Uterus (tissue), 2 donors: ENCODE measurements around the gene DDX56.

Source experiments
- POLR2A ChIP-seq, 2 donors: fragments of 450-650 bp; IDR thresholded peaks; one replicate each; pipeline ENCODE4 v1.6.1; 2016; ENCODE audit warnings: antibody characterized with exemption in 2 of 2, mild to moderate bottlenecking in 1 of 2, moderate library complexity in 1 of 2
- TF ChIP-seq, protein P1 (sequence below), 4 experiments: fragments of 200-600 bp in 2 of 4; fragments of 450-650 bp in 2 of 4; sonication (generic) in 2 of 4; IDR thresholded peaks; one replicate each; pipeline ENCODE4 v1.5.1; 2016 to 2019; ENCODE audit warnings: antibody characterized with exemption in 4 of 4, mild to moderate bottlenecking in 2 of 4, moderate library complexity in 1 of 4

DNA sequence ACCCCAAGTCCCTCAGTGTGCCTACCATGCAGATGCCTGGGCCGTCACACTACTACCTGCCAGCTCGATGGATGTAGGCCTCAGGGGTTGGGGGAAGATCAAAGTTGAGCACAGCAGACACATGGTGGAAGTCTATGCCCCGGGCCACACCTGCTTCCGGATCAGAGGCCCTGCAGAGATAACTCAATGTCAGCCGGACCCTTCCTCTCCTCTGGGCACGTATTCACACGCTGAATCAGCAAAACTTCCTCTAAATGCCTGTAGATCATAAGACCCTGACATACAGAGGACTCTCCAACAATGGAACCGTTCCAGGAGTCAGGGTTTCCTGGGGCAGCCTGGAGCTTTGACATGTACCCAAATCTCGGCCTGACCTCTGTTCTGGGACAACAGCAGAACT lies 3.7 kb downstream of the DDX56 start:
- TF ChIP-seq, protein P1, sequence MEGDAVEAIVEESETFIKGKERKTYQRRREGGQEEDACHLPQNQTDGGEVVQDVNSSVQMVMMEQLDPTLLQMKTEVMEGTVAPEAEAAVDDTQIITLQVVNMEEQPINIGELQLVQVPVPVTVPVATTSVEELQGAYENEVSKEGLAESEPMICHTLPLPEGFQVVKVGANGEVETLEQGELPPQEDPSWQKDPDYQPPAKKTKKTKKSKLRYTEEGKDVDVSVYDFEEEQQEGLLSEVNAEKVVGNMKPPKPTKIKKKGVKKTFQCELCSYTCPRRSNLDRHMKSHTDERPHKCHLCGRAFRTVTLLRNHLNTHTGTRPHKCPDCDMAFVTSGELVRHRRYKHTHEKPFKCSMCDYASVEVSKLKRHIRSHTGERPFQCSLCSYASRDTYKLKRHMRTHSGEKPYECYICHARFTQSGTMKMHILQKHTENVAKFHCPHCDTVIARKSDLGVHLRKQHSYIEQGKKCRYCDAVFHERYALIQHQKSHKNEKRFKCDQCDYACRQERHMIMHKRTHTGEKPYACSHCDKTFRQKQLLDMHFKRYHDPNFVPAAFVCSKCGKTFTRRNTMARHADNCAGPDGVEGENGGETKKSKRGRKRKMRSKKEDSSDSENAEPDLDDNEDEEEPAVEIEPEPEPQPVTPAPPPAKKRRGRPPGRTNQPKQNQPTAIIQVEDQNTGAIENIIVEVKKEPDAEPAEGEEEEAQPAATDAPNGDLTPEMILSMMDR (IDR thresholded peaks at IDR 0.05): no peak
- TF ChIP-seq POLR2A (IDR thresholded peaks at IDR 0.05): no peak
